ENCODE measurements around the gene HABP4.

The HABP4 gene

DNA sequence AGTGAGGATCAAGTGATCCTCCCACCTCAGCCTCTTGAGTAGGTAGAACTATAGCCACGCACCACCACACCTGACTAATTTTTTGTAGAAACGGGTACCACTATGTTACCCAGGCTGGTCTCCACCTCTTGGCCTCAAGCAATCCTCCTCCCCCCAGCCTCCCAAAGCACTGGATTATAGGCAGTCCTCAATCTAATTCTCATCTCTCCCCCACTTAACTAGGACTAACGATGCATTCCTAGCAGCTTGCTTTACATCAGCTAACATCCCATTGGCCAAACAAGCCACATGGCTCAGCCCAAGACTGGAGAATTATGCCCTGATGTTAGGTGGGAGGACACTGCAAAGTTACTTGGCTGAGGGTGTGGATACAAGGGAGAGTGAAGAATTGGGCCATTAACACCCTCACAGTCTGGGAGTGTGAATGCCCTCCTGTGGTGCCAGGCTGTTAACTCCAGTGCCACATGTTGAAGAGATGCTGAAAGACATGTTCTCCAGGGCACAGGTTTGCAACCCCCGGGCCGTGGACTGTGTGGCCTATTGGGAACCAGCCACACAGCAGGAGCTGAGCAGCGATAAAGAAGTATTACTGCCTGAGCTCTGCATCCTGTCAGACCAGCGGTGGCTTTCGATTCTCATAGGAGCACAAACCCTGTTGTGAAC lies 26.5 kb upstream of the HABP4 start:
- H3K27ac ChIP-seq, result no peak overlapping the region
- TF ChIP-seq ZFX (IDR thresholded peaks at IDR 0.05; ENCODE audit: borderline replicate concordance), result no peak
- TF ChIP-seq, protein P1, sequence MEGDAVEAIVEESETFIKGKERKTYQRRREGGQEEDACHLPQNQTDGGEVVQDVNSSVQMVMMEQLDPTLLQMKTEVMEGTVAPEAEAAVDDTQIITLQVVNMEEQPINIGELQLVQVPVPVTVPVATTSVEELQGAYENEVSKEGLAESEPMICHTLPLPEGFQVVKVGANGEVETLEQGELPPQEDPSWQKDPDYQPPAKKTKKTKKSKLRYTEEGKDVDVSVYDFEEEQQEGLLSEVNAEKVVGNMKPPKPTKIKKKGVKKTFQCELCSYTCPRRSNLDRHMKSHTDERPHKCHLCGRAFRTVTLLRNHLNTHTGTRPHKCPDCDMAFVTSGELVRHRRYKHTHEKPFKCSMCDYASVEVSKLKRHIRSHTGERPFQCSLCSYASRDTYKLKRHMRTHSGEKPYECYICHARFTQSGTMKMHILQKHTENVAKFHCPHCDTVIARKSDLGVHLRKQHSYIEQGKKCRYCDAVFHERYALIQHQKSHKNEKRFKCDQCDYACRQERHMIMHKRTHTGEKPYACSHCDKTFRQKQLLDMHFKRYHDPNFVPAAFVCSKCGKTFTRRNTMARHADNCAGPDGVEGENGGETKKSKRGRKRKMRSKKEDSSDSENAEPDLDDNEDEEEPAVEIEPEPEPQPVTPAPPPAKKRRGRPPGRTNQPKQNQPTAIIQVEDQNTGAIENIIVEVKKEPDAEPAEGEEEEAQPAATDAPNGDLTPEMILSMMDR (IDR thresholded peaks at IDR 0.05), result no peak

DNA sequence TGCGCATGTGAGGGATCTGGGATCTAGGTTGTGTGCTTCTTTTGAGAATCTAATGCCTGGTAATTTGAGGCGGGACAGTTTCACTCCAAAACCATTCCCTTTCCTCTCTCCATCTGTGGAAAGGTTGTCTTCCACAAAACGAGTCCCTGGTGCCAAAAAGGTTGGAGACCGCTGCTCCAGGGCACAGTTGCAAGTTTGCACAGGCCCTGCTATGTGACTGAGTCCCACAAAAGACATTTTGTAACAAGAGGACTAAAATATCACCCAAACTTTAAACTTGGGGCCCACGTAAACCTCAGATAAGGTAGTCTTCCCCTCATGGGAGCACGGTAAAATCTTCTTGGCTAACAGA lies 26.0 kb upstream of the HABP4 start:
- TF ChIP-seq, protein P1 (IDR thresholded peaks at IDR 0.05), result no peak
- H3K27ac ChIP-seq, result no peak overlapping the region

GRCh38 chr9:96425500-96426169 lies 24.3 kb upstream of the HABP4 start:
- no peak overlapping the region for H3K27ac ChIP-seq
- TF ChIP-seq ZFX (IDR thresholded peaks at IDR 0.05; ENCODE audit: borderline replicate concordance), result no peak
- TF ChIP-seq, protein P1 (IDR thresholded peaks at IDR 0.05), result no peak

DNA sequence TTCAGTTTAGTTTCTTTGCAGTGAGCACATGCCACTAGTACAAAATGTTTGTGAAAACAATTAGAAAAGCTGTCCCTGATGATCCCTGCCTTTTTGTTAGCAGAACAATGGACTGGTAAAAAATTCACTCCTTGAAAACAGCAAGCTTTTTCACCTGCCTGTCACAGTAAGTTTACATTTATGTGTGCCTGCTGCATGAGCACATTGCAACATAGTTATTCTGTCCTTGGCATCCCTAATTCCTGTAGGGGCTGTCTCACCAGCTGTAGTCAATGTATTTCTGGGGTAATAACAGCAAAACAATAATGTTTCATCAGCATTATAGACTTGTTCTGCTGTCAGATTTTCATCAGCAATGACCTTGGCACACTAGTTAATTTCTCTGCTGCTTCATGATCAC lies 20.2 kb upstream of the HABP4 start:
- H3K27ac ChIP-seq, result no peak overlapping the region
- TF ChIP-seq ZFX (IDR thresholded peaks at IDR 0.05; ENCODE audit: borderline replicate concordance), result no peak
- TF ChIP-seq, protein P1 (IDR thresholded peaks at IDR 0.05), result no peak

GRCh38 chr9:96430377-96430776 lies 19.6 kb upstream of the HABP4 start:
- TF ChIP-seq, protein P1 (IDR thresholded peaks at IDR 0.05), result no peak
- TF ChIP-seq ZFX (IDR thresholded peaks at IDR 0.05; ENCODE audit: borderline replicate concordance), result no peak
- H3K27ac ChIP-seq, result no peak overlapping the region

DNA sequence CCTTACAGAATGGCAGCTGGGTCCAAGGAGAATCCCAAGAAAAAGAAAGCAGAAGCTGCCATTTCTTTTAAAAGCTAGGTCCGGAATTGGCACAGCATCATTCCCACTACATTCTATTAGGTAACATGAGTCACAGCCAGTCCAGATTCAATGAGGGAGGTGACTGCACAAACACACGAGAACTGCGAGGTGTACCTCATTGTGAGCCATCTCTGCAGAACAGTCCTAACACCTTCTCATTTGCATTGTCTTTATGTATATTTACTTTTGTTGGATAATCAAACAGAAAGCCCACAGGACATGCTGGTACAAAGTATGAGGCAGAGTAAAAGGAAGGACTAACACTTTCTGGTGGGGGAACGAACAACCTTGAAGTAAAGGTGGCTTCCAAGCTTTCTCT lies 14.6 kb upstream of the HABP4 start:
- TF ChIP-seq, protein P1 (IDR thresholded peaks at IDR 0.05), result no peak
- no peak for TF ChIP-seq ZFX (IDR thresholded peaks at IDR 0.05; ENCODE audit: borderline replicate concordance)
- H3K27ac ChIP-seq, result no peak overlapping the region

GRCh38 chr9:96436063-96436455 lies 13.9 kb upstream of the HABP4 start:
- no peak overlapping the region for H3K27ac ChIP-seq
- TF ChIP-seq, protein P1 (IDR thresholded peaks at IDR 0.05), result no peak
- TF ChIP-seq ZFX (IDR thresholded peaks at IDR 0.05; ENCODE audit: borderline replicate concordance), result no peak

Measured in 22Rv1 (cell line).